OCI-LY3 (cell line): ENCODE measurements around the gene CCDC141.

Experiments
- EZH2phosphoT487 ChIP-seq: fragments of 200-600 bp; shearing (Covaris generic); IDR thresholded peaks from 2 replicates; pipeline ENCODE4 v1.6.1; 2018; ENCODE audit warnings: antibody characterized with exemption, mixed run types, low read depth
- TF ChIP-seq, protein P1 (sequence below): fragments of 200-600, 300-600 bp; sonication (generic); IDR thresholded peaks from 2 replicates; pipeline ENCODE4 v1.5.1; 2014; ENCODE audit warnings: antibody characterized with exemption, low read length, low read depth

GRCh38 chr2:179049203-179049545, 763 bp downstream of the CCDC141 start:
- TF ChIP-seq, protein P1, sequence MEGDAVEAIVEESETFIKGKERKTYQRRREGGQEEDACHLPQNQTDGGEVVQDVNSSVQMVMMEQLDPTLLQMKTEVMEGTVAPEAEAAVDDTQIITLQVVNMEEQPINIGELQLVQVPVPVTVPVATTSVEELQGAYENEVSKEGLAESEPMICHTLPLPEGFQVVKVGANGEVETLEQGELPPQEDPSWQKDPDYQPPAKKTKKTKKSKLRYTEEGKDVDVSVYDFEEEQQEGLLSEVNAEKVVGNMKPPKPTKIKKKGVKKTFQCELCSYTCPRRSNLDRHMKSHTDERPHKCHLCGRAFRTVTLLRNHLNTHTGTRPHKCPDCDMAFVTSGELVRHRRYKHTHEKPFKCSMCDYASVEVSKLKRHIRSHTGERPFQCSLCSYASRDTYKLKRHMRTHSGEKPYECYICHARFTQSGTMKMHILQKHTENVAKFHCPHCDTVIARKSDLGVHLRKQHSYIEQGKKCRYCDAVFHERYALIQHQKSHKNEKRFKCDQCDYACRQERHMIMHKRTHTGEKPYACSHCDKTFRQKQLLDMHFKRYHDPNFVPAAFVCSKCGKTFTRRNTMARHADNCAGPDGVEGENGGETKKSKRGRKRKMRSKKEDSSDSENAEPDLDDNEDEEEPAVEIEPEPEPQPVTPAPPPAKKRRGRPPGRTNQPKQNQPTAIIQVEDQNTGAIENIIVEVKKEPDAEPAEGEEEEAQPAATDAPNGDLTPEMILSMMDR = no peak
- TF ChIP-seq EZH2phosphoT487 = no peak
